Heart right ventricle (tissue), 16 donors: Measurements from ENCODE around the gene EPX. TPM values are rescaled to one million over a fixed set of nuclear protein-coding genes. Genes with fewer than 3 reads are reported as not detected.

ENCODE experiments used
- ATAC-seq, 8 donors: fragments of 200-7000 bp; cut with Tn5 transposase; one replicate each; pipeline ENCODE4 v1.9.1; 2020; ENCODE audit warnings: mild to moderate bottlenecking in 8 of 8, moderate library complexity in 8 of 8, moderate number of reproducible peaks in 1 of 8
- DNase-seq, 2 donors: peaks; one replicate each; pipeline ENCODE4 v3.0.0-alpha.2; 2020
- H3K27ac ChIP-seq, 10 donors: fragments of 200-600 bp; sonication (generic) in 2 of 10; one replicate each; pipeline versions ENCODE4 v1.5.0 to v1.8.0; 2020 to 2022; ENCODE audit warnings: mild to moderate bottlenecking in 3 of 10
- H3K27me3 ChIP-seq, 7 donors: fragments of 200-600 bp; one replicate each; pipeline ENCODE4 v1.8.0; 2021 to 2022; ENCODE audit warnings: mild to moderate bottlenecking in 2 of 7
- H3K36me3 ChIP-seq, 9 donors: fragments of 200-600 bp; sonication (generic) in 1 of 9; one replicate each; pipeline versions ENCODE4 v1.5.0 to v1.8.0; 2020 to 2022; ENCODE audit warnings: mild to moderate bottlenecking in 2 of 9
- H3K4me1 ChIP-seq, 9 donors: fragments of 200-600 bp; sonication (generic) in 1 of 9; one replicate each; pipeline versions ENCODE4 v1.5.0 to v1.8.0; 2020 to 2022; ENCODE audit warnings: mild to moderate bottlenecking in 4 of 9
- H3K4me3 ChIP-seq, 10 donors: fragments of 200-600 bp; sonication (generic) in 2 of 10; one replicate each; pipeline versions ENCODE4 v1.5.0 to v1.8.0; 2020 to 2022; ENCODE audit warnings: mild to moderate bottlenecking in 7 of 10, moderate library complexity in 2 of 10
- H3K9me3 ChIP-seq, 11 donors: fragments of 200-600 bp in 10 of 11; sonication (generic) in 2 of 11; one replicate each; pipeline versions ENCODE4 v1.5.0 to v1.8.0; 2013 to 2022; ENCODE audit warnings: mild to moderate bottlenecking in 2 of 11, control low read depth in 1 of 11, moderate library complexity in 1 of 11
- CTCF ChIP-seq, 9 donors: fragments of 200-600 bp; sonication (generic) in 2 of 9; IDR thresholded peaks; one replicate each; pipeline versions ENCODE4 v1.5.0 to v1.8.0; 2021 to 2022; ENCODE audit warnings: antibody characterized with exemption in 9 of 9, mild to moderate bottlenecking in 5 of 9, moderate library complexity in 1 of 9
- WGBS, 2 donors: extraction: QIAGEN DNeasy Blood & Tissue Kit; methylation state at CpG; one replicate each; pipeline ENCODE4 v1.1.7; 2013; ENCODE audit warnings: inconsistent platforms in 1 of 2; 5-methylcytosine and 5-hydroxymethylcytosine counted together
- intact Hi-C, 10 donors: fragments of 100-400 bp; cut with DNase I; formaldehyde crosslinking; loops; one replicate each; pipeline versions ENCODE4 v1.11.1 to v1.14.2; 2022
- polyA plus RNA-seq, 2 donors: library from polyadenylated mRNA; stranded (reverse); fragments of 200-250 nt; gene quantifications; one replicate each; pipeline ENCODE4 v1.2.3, GENCODE V29; 2013
- total RNA-seq, 10 donors: library from RNA; stranded (reverse); fragmentation: NEBNext Ultra II Directional in 3 of 10; extraction: Animal tissue kit (Norgen Biotek cat#: 25700) in 3 of 10; gene quantifications; one replicate each; pipeline versions ENCODE4 v1.2.1 to v1.2.4, GENCODE V29; 2021 to 2023
- donor health status: Arrhythmogenic right ventricular cardiomyopathy.
- donor health status: ischemic (EF 13 %, LVEDD 7.1; RV severe dilation, severe dysfunction).
- donor health status: healthy with polysubstance abuse.
- donor health status: DM: no; HTN: yes; CAD: no.
- donor health status: DM: no; HTN: no; CAD: no.
- donor health status: ischemic (EF 25% LVEDD 6.9; RV normal size, moderate dysfunction).
- donor health status: ischemic (EF 25% LVEDD 5.7; RV mildly dilated, moderate dysfunction).
- donor health status: healthy.
- donor health status: DM: yes; HTN: yes; CAD: no.
- donor health status: Ischemic cardiomyopathy.
- donor health status: ischemic (EF 35%, LVEDD 5.7; RV mildly dilated, moderate dysfunction).
- donor health status: nonischemic (EF 11% LVEDD 7.7; RV severe dilation, severe dysfunction).
- donor health status: DM: yes; HTN: yes; CAD: no.
- donor health status: PGD.
- donor health status: ischemic (EF 29% LVEDD 5.4; RV normal size, mild dysfunction).
- donor health status: nonischemic (EF 23%, LVEDD 6.1; RV moderate dilation, normal function).

EPX gene
- total and polyA plus RNA-seq, 12 donors: not detected

- Histone ChIP-seq H3K36me3 (no peaks in the 10 kb centered on the region), H3K9me3 (no peaks in the 10 kb centered on the region), H3K4me3 (peak overlapping the region; percentile 26 to 56 (median 44)), H3K4me1 (peaks cover 0 to 11% (median 8%) of the 10 kb centered on the region in 9 donors), H3K27ac (no peak overlapping the region), H3K27me3 (peaks cover 0 to 83% (median 62%) of the 10 kb centered on the region in 7 donors)
- peak; percentile 89 to 98 (median 96) for TF ChIP-seq CTCF (IDR thresholded peaks at IDR 0.05)
- peak; percentile 89 to 93 (median 91) for ATAC-seq
- intact Hi-C loops: loop anchor here in 4 of 10 donors (5.0 to 10.0 kb wide), 4 partner anchors 175 to 753 kb away; no protein-coding TSS in a partner anchor
- 5 to 6% methylated on average over 52 to 57 of the region's 57 CpGs for WGBS, 2 donors
- DNase-seq: peak; percentile 51 to 72
Observed at GRCh38 chr17:58249270-58250133, 57.0 kb downstream of the EPX start.

GRCh38 chr17:58250344-58251011, 58.0 kb downstream of the EPX start:
- H3K36me3 ChIP-seq: no peaks in the 10 kb centered on the region
- 89 to 92% methylated on average over 12 of the region's 12 CpGs for WGBS, 2 donors

GRCh38 chr17:58252141-58252540, 59.6 kb downstream of the EPX start:
- Histone ChIP-seq H3K4me1 (peaks cover 0 to 11% (median 8%) of the 10 kb centered on the region in 9 donors), H3K9me3 (no peaks in the 10 kb centered on the region), H3K27me3 (peaks cover 0 to 88% (median 58%) of the 10 kb centered on the region in 7 donors), H3K4me3 (no peak overlapping the region), H3K27ac (no peak overlapping the region), H3K36me3 (no peaks in the 10 kb centered on the region)
- ATAC-seq: no peak
- 56 to 59% methylated on average over 9 of the region's 9 CpGs for WGBS, 2 donors
- no peak for TF ChIP-seq CTCF (IDR thresholded peaks at IDR 0.05)
- DNase-seq: no peak
- intact Hi-C loops: loop anchor here in 1 of 10 donors (10.0 kb wide), 1 partner anchor 173 kb away; no protein-coding TSS in a partner anchor

More at GRCh38 chr17:58250344-58251011, 58.0 kb downstream of the EPX start:
- no peak for ATAC-seq
- peaks cover 0 to 11% (median 8%) of the 10 kb centered on the region in 9 donors for H3K4me1 ChIP-seq
- TF ChIP-seq CTCF (IDR thresholded peaks at IDR 0.05): no peak
- intact Hi-C loops: loop anchor here in 1 of 10 donors (10.0 kb wide), 1 partner anchor 174 kb away; no protein-coding TSS in a partner anchor
- no peaks in the 10 kb centered on the region for H3K9me3 ChIP-seq
- no peak for DNase-seq
- no peak overlapping the region for H3K27ac ChIP-seq
- no peak overlapping the region for H3K4me3 ChIP-seq
- peaks cover 0 to 83% (median 65%) of the 10 kb centered on the region in 7 donors for H3K27me3 ChIP-seq

- no peak overlapping the region for H3K27ac ChIP-seq
- peaks cover 0 to 95% (median 62%) of the 10 kb centered on the region in 7 donors for H3K27me3 ChIP-seq
- no peak for TF ChIP-seq CTCF (IDR thresholded peaks at IDR 0.05)
- intact Hi-C loops: loop anchor here in 1 of 10 donors (10.0 kb wide), 1 partner anchor 172 kb away; no protein-coding TSS in a partner anchor
- no peaks in the 10 kb centered on the region for H3K9me3 ChIP-seq
- DNase-seq (no peak), ATAC-seq (no peak)
- H3K4me1 ChIP-seq: peaks cover 0 to 11% (median 8%) of the 10 kb centered on the region in 9 donors
- H3K4me3 ChIP-seq: no peak overlapping the region
- H3K36me3 ChIP-seq: no peaks in the 10 kb centered on the region
- WGBS, 2 donors: 82% methylated on average over 3 of the region's 3 CpGs
Observed at GRCh38 chr17:58253082-58253481, 60.6 kb downstream of the EPX start.
